Right ventricle myocardium inferior (tissue), 1 donor: ENCODE results near the gene MYCBPAP. TPM values are rescaled to one million over a fixed set of nuclear protein-coding genes. Genes with fewer than 3 reads are reported as not detected.

ENCODE experiments used
- ATAC-seq: fragments of 200-7000 bp; cut with Tn5 transposase; one replicate; pipeline ENCODE4 v1.9.1; 2020; ENCODE audit warnings: mild to moderate bottlenecking, moderate library complexity
- DNase-seq: peaks from one replicate; pipeline ENCODE4 v3.0.0; 2021; ENCODE audit errors: missing footprints
- intact Hi-C: fragments of 100-400 bp; cut with DNase I; formaldehyde crosslinking; loops from one replicate; pipeline ENCODE4 v1.11.0; 2022
- total RNA-seq: library from RNA; stranded (reverse); fragmentation: NEBNext Ultra II Directional; extraction: Animal tissue kit (Norgen Biotek cat#: 25700); gene quantifications from one replicate; pipeline ENCODE4 v1.2.1, GENCODE V29; 2021
- donor health status: DM: no; HTN: yes; CAD: no; lungs with severe emphysema.

MYCBPAP gene
- total RNA-seq, 1 donor from 2014 or later, result 0.81 TPM

DNA sequence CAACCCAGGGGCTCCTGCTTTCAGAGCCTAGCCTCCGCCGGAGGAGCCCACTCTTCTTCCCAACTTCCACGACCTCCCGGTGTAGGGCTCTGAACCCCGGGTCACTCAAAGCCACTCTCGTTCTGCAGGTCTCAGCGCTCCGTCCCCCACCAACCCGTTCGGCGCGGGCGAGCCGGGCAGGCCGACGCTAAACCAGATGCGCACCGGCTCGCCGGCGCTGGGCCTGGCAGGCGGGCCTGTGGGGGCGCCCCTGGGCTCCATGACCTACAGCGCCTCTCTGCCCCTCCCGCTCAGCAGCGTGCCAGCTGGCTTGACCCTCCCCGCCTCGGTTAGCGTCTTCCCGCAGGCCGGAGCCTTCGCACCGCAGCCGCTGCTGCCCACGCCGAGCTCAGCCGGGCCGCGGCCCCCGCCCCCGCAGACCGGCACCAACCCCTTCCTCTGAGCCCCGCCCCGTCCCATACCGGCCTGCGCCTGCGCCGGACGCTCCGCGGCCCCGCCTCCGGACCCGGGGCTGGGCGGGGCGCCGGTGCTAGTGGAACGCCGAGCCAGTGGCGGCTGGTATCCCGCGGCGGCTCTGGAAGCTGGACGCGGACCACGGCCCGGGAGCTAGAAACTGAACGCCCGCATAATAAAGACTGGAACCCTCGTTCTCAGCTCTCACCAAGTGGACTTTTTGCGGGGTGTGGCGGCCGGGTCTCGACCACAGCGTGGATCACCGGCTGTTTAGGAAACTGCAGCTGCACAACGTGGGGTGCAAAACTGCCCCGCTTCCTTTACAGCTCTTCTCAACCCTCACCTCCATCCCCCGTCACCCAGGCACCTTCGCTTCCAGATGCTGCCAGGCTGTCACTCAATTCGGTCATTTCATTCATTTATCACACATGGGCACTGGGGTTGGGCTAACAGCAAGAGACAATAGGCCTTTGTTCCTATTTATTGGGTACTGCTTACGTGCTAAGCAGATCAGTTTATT, 33.8 kb downstream of the MYCBPAP start:
- DNase-seq (peak; percentile 94), ATAC-seq (peak; percentile 93)
- intact Hi-C loops, result loop anchor here (2.0 to 10.0 kb wide), 3 partner anchors 33 to 413 kb away; partner anchors contain the start of gene MYCBPAP

DNA sequence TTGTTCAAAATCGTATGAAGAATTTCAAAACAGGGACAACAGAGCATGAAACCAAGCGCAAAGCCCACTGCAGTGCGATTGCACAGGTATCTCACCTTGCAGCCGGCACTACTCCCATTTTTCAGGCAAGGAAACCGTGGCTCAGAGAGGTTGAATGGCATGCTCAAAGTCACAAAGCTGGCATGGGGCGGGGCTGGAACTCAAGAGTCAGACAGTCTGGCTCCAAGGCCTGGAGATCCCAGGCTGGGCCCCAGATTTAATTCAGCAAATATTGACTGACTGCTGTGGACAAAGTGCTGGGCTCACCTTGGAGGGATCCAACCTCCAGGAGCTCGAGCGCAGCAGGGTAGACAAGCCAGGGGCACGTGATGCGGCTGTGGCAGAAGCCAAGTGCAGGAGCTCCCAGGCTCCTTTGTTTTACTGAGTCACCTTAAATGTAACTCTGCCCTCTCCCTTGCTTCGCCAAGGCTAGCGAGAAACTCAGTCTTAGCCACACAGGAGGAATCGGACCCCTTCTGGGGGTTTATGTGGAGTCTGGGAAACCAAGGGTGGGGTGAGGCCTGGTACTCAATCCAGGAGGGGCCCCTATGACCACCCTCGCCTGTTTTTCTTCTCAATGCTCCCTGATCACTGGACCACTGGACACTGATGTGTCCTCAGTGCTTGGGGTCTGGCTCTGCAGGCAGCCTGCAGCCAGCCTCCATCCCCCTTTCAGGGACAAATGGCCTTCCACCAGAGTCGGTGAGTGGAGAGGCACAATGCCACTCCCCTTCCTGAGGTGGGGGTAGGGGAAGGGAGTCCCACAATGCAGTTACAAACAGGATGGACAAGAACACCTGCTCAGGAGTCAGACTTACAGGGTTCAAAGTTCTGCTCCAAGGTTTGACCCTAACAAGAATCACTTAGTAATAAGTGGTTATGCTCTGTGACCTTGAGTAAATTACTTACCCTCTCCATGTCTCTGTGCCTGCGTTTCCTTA, 34.8 kb downstream of the MYCBPAP start:
- no peak for ATAC-seq
- DNase-seq, result no peak
- intact Hi-C loops, result loop anchor here (2.0 to 10.0 kb wide), 3 partner anchors 34 to 412 kb away; partner anchors contain the start of gene MYCBPAP

DNA sequence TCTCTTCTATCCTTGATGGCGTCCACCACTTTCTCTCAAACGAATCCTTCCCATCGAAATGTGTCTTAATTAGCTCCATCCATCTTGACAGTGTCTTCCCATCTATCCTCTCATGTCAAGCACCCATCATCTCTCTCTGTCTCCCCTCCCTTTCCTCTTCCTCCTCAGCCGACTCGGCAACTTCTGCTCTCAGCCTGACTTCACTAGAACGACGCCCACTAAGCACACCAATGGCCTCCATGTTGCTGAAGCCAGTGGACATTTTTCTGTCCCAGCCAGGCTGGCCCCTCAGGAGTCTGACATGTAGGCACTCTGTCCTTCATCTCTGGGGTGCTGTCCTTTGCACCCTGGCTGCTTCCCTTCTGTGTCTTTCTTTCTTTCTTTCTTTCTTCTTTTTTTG, 36.3 kb downstream of the MYCBPAP start:
- no peak for DNase-seq
- no peak for ATAC-seq
- intact Hi-C loops, result loop anchor here (10.0 kb wide), 1 partner anchor 410 kb away; no protein-coding TSS in a partner anchor

DNA sequence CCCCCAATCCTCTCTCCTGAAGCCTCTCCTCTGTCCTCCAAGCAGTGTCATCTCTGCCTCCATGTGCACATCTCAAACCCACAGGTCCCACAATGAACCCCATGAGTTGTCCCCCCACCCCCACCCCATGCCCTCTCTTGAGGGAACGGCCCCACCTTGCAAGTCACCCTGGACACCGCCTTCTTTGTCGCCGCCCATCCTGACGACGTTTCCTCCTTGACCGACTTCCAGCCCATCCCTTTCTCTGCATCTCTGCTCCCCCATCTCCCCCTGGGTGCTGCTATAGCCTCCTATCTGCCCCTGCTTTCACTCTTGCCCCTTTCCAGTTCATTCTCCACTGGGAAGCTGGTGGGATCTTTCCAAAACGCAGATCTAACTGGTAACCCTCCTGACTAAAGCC, 37.1 kb downstream of the MYCBPAP start:
- ATAC-seq, result no peak
- no peak for DNase-seq
- intact Hi-C loops, result loop anchor here (5.0 to 10.0 kb wide), 2 partner anchors 137 to 409 kb away; no protein-coding TSS in a partner anchor

DNA sequence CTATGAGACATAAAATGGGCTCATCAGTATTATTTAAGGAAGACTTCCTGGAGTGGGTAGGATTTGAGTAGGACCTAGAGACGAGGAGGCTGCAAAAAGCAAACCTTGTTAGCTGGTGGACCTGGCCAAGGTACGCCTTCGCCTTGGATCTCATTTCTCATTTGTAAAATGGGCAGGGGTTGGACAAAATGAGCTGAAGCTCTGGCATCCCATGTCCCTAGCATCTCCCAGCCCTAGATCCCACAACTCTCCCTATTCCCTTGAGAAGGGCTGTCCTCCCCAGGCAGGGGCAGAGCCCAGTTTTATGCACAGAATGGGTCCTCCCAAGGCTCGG, 38.4 kb downstream of the MYCBPAP start:
- DNase-seq, result no peak
- intact Hi-C loops, result loop anchor here (1.0 to 10.0 kb wide), 4 partner anchors 80 to 408 kb away; no protein-coding TSS in a partner anchor
- no peak for ATAC-seq

DNA sequence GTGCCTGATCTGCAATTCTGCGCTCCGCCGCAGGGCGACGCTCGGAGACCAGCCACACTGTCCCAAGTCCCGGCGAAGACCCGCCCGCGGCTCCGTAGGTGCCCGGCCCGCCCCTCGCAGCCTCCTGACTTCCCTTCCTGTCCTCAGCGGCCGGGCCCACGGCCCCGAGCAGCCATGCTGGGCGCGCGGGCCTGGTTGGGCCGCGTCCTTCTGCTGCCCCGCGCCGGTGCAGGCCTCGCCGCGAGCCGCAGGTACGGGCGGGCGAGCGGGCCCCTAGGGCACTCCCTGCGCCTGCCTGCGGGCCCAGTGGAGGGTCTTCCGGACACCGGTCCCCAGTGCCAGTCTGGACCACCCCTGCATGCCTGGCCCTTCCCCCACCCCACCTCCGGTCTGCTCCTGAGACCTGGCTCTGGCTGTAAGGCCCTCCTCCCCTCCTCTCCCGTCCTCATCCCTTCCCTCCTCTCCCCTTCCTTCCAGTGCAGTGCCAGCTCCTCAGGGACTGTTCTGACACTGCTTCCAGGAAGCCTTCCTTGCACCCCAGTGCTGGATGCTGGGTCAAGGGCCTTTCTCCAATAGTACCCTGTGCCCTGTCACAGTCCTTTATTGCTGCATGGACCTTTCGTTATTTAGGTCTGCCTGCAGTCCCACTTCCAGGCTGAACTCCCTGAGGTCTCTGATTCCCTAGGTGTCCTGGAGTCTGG, 38.9 kb downstream of the MYCBPAP start, which contains the start of gene SPATA20:
Gene SPATA20 (plus strand): TSS at position 140 of the 701 bp plus-strand sequence. CDS start 35 bp downstream, at position 175.
- peak; percentile 95 for DNase-seq
- ATAC-seq, result peak; percentile 88
- intact Hi-C loops, result loop anchor here (1.0 to 10.0 kb wide), 4 partner anchors 79 to 408 kb away; no protein-coding TSS in a partner anchor

DNA sequence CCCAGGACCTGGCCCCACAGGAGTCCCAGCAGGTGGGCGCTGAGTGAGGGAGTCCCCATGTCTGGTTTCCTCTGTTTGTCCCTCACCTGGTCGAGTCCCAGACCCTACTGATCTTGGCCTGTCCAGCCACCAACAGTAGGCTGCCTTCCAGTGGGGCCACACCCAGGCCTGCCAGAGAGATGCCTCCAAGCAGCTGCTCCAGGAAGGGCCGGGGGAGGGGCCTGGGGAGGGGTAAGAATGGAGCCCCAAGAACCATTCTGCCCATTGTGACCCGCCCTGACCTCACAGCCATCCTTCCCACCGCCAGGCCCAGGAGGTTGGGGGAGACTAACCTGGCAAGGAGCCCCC, 39.5 kb downstream of the MYCBPAP start:
- ATAC-seq, result no peak
- intact Hi-C loops, result loop anchor here (1.0 to 10.0 kb wide), 4 partner anchors 79 to 407 kb away; no protein-coding TSS in a partner anchor
- DNase-seq, result no peak

DNA sequence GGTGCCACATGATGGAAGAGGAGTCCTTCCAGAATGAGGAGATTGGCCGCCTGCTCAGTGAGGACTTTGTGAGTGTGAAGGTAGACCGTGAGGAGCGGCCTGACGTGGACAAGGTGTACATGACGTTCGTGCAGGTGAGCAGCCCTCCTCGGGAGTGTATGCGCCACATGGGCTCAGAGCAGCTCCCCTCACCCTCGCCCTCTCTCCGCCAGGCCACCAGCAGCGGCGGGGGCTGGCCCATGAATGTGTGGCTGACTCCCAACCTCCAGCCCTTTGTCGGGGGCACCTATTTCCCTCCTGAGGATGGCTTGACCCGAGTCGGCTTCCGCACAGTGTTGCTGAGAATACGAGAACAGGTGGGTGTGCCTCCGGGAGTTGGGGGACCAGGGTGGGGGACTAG, 40.6 kb downstream of the MYCBPAP start:
- no peak for DNase-seq
- intact Hi-C loops, result loop anchor here (5.0 to 10.0 kb wide), 2 partner anchors 133 to 406 kb away; no protein-coding TSS in a partner anchor
- no peak for ATAC-seq

DNA sequence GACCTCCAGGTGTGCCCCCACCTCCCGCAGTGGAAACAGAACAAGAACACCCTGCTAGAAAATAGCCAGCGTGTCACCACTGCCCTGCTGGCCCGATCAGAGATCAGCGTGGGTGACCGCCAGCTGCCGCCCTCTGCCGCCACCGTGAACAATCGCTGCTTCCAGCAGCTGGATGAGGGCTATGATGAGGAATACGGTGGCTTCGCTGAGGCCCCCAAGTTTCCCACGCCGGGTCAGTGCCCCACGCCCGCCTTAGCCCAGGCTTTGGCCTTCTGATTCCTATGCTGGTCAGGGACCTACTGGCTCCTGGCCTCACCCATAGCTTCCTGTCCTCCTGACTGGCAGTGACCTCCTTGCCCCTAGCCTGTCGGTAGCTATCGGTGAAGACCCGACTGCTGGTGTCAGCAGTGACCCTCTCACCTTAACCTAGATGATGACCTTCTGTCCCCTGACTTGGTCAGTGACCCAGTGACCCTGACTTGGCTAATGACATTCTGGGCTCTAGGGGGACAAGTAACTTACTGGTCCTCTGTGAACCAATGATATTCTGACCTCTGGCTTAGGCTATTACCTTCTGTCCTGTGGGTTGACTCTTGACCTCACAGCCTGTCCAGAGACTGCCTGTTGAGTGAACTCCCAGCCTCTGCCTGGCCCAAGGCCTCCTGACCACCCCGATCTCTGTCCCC, 41.2 kb downstream of the MYCBPAP start:
- DNase-seq, result no peak
- ATAC-seq, result no peak
- intact Hi-C loops, result loop anchor here (5.0 to 10.0 kb wide), 2 partner anchors 133 to 405 kb away; no protein-coding TSS in a partner anchor

DNA sequence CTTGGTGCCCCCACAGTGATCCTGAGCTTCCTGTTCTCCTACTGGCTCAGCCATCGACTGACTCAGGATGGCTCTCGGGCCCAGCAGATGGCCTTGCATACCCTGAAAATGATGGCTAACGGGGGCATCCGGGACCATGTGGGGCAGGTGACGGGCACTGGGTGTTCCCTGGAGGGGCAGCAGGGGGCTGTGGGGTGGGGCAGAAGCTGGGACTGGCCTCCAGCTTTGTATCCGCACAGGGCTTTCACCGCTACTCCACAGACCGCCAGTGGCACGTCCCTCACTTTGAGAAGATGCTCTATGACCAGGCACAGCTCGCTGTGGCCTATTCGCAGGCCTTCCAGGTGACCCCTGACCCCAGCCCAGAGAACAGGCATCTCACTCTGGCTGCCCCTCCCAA, 41.7 kb downstream of the MYCBPAP start:
- intact Hi-C loops, result loop anchor here (5.0 to 10.0 kb wide), 2 partner anchors 132 to 405 kb away; no protein-coding TSS in a partner anchor
- no peak for ATAC-seq
- no peak for DNase-seq

DNA sequence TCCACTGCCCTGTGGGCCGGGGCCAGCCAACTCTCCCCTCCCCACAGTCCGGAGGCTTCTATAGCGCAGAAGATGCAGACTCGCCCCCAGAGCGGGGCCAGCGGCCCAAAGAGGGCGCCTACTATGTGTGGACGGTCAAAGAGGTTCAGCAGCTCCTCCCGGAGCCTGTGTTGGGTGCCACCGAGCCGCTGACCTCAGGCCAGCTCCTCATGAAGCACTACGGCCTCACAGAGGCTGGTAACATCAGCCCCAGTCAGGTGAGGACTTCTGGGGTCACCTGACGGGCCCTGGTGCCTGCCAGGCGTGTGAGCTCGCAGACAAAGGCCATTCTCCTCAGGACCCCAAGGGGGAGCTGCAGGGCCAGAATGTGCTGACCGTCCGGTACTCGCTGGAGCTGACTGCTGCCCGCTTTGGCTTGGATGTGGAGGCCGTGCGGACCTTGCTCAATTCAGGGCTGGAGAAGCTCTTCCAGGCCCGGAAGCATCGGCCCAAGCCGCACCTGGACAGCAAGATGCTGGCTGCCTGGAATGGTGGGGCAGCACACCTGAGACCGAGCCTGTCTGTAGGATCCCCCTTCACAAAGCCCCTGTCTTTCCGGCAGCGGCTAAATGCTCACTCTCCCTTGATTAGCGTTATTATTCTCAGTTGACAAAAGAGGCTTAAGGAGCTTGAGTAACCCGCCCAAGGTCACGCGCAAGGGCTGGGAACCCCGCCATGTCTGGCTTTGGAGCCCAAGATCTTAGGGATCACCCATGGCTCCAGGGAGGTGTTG, 42.6 kb downstream of the MYCBPAP start:
- DNase-seq (peak; percentile 84), ATAC-seq (peak; percentile 76)
- intact Hi-C loops, result loop anchor here (1.0 kb wide), 1 partner anchor 62 kb away; no protein-coding TSS in a partner anchor

DNA sequence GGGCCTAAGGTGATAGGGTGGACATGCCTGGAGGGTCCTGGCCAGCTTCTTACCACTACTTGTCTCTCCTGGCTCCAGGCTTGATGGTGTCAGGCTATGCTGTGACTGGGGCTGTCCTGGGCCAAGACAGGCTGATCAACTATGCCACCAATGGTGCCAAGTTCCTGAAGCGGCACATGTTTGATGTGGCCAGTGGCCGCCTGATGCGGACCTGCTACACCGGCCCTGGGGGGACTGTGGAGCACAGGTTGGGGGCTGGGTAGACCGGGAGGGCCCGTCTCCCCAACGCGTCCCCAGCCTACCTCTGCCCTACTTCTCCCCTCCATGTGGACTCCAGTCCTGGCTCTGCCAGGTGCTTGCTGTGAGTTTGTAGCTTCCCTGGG, 43.2 kb downstream of the MYCBPAP start:
- no peak for DNase-seq
- no peak for ATAC-seq
- intact Hi-C loops, result loop anchor here (1.0 kb wide), 1 partner anchor 62 kb away; no protein-coding TSS in a partner anchor

DNA sequence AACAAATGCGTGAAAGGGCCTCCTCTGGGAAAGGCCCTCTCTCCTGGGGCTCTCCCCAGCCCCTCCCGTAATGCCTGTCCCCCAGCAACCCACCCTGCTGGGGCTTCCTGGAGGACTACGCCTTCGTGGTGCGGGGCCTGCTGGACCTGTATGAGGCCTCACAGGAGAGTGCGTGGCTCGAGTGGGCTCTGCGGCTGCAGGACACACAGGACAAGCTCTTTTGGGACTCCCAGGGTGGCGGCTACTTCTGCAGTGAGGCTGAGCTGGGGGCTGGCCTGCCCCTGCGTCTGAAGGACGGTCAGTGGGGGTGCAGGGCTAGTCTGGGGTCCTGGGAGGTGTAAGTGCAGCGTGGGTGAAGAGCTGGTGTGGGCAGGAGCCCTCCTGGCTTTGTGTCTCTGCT, 43.6 kb downstream of the MYCBPAP start:
- intact Hi-C loops, result loop anchor here (1.0 kb wide), 1 partner anchor 61 kb away; no protein-coding TSS in a partner anchor
- DNase-seq (no peak), ATAC-seq (no peak)

DNA sequence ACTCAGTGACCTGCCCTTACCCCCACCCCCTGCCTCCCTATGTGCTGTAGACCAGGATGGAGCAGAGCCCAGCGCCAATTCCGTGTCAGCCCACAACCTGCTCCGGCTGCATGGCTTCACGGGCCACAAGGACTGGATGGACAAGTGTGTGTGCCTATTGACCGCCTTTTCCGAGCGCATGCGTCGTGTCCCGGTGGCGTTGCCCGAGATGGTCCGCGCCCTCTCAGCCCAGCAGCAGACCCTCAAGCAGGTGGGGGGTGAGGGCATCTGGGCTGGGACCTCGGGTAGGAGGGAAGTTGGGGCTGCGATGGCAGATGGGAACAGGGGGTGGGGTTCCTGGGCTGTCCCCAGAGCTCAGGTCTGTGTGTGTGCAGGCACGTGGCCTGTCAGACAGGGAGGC, 46.0 kb downstream of the MYCBPAP start:
- DNase-seq (no peak), ATAC-seq (no peak)
- intact Hi-C loops, result no loop called here

DNA sequence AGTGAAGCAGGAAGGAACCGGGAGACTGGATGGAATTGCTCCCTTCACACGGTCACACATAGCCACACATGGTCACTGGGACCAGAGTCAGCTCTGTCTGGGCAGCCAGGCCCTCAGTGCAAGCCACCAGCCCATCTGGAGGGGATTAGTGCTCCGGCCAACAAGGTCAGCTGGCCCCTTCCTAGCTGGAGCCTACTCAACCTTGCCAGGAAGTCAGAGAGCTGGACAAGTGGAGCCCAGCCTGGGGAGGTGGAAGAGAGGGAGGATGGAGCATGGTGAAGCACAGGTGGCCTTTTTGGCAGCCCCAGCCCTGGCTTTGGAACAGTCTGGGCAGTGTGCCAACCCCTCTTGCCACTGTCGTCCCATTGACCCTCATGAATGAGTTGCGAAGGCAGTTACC, 48.6 kb downstream of the MYCBPAP start:
- DNase-seq (no peak), ATAC-seq (no peak)
- intact Hi-C loops, result no loop called here

DNA sequence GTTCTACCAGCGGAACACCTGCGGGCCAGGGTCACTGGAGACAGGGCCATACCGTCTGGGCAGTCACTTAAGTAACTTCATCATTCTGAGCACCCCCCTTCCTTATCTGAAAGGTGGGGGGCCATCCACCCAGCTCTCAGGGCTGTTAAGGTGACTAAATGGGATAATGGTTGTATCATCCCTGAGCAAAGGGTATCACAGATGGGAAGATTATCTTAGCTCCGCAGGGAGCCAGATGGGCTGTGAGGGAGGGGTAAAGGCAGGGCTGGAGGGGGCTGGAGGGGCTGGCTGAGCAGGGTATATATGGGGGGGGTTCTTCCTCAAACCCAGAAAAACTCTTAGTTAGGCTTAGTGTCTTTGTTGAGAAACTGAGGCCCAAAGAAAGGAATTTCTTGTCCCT, 49.4 kb downstream of the MYCBPAP start:
- intact Hi-C loops, result no loop called here
- no peak for DNase-seq
- ATAC-seq, result no peak

DNA sequence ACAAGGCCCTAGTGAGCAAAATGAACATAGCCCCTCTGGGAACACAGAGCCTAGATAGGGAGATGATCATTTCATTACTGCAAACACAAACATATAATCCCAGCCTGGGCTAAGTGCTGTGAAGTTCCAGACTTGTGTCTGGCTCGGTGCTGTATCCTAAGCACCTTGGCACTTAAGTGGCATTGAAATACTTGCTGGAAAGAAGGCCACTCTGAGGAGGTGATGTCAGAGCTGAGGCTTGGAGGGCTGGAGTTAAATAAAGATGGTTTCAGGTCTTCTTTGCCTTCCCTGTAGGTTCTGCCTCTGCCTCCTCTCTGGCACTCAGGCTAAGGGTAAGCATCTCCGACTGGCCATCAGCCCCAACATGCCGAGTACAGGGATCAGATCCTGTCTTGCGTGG, 49.9 kb downstream of the MYCBPAP start:
- intact Hi-C loops, result no loop called here
- ATAC-seq, result no peak

More for the DNA sequence above, 49.9 kb downstream of the MYCBPAP start:
- DNase-seq, result no peak
